Prostate gland (tissue), 2 donors: ENCODE measurements around the gene ARSB.

Source experiments
- POLR2AphosphoS5 ChIP-seq: sonication (generic); formaldehyde crosslinking; IDR thresholded peaks from one replicate; pipeline ENCODE4 v1.6.1; 2017; ENCODE audit warnings: antibody characterized with exemption
- TF ChIP-seq, protein P1 (sequence below), 4 experiments: fragments of 200-600 bp in 2 of 4; fragments of 450-650 bp in 2 of 4; sonication (generic) in 2 of 4; IDR thresholded peaks; 1 replicate in 3 of 4; 2 replicates in 1 of 4; pipeline ENCODE4 v1.5.1; 2016 to 2019; ENCODE audit warnings: antibody characterized with exemption in 4 of 4, mild to moderate bottlenecking in 2 of 4, moderate library complexity in 2 of 4

DNA sequence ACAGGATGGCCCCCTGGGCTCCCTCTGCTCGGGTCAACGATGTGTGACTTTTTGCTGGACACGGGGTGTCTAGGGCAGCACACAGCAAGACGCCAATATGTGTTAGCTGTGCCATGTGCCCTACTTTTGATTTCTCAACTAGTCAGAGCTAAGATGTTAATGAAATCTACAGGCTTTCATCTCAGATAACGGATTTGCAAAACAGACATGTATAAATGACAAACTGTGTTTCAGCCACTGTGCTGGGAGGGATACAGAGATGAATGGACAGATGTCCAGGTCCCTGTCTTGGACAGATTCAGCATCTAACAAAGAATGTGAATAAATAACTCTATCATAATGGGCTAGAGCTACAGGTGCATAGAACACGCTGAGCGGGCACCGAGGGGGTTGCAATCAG lies 176.3 kb downstream of the ARSB start:
- TF ChIP-seq POLR2AphosphoS5, result no peak
- TF ChIP-seq, protein P1, sequence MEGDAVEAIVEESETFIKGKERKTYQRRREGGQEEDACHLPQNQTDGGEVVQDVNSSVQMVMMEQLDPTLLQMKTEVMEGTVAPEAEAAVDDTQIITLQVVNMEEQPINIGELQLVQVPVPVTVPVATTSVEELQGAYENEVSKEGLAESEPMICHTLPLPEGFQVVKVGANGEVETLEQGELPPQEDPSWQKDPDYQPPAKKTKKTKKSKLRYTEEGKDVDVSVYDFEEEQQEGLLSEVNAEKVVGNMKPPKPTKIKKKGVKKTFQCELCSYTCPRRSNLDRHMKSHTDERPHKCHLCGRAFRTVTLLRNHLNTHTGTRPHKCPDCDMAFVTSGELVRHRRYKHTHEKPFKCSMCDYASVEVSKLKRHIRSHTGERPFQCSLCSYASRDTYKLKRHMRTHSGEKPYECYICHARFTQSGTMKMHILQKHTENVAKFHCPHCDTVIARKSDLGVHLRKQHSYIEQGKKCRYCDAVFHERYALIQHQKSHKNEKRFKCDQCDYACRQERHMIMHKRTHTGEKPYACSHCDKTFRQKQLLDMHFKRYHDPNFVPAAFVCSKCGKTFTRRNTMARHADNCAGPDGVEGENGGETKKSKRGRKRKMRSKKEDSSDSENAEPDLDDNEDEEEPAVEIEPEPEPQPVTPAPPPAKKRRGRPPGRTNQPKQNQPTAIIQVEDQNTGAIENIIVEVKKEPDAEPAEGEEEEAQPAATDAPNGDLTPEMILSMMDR (IDR thresholded peaks at IDR 0.05), result no peak
